Measurements from ENCODE around the gene GALNT7.

DNA sequence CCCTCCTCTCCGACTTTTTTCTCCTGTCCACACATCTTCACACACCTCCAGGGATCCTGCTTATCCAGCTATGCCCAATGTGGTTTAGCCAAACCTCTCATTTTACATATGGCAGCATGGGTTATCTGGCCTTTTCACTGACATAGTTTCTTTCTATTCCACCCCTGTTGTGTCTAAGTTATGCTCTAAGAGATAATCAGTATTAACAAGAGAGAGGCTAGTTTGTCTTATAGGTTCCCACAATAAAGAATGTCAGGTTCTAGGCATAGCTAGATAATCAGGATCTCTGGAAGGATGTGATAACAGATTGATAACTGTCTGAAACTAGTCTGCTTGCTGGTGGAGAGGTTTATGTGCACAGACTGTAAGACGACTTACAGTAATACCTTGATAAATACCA is 7.7 kb upstream of the GALNT7 start:
- TF ChIP-seq ZNF624 (tag by site-specific recombination; IDR thresholded peaks at IDR 0.05) (no peak), BCL11A (tag by site-specific recombination; IDR thresholded peaks at IDR 0.05; ENCODE audit: low read depth) (no peak), PRDM1 (tag by site-specific recombination; IDR thresholded peaks at IDR 0.05) (no peak), ZBTB21 (tag by site-specific recombination; IDR thresholded peaks at IDR 0.05) (no peak), YY1 (tag by site-specific recombination; IDR thresholded peaks at IDR 0.05) (no peak)
- TF ChIP-seq, protein P1, sequence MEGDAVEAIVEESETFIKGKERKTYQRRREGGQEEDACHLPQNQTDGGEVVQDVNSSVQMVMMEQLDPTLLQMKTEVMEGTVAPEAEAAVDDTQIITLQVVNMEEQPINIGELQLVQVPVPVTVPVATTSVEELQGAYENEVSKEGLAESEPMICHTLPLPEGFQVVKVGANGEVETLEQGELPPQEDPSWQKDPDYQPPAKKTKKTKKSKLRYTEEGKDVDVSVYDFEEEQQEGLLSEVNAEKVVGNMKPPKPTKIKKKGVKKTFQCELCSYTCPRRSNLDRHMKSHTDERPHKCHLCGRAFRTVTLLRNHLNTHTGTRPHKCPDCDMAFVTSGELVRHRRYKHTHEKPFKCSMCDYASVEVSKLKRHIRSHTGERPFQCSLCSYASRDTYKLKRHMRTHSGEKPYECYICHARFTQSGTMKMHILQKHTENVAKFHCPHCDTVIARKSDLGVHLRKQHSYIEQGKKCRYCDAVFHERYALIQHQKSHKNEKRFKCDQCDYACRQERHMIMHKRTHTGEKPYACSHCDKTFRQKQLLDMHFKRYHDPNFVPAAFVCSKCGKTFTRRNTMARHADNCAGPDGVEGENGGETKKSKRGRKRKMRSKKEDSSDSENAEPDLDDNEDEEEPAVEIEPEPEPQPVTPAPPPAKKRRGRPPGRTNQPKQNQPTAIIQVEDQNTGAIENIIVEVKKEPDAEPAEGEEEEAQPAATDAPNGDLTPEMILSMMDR (tag by site-specific recombination; IDR thresholded peaks at IDR 0.05): no peak
- TF ChIP-seq, protein P2, sequence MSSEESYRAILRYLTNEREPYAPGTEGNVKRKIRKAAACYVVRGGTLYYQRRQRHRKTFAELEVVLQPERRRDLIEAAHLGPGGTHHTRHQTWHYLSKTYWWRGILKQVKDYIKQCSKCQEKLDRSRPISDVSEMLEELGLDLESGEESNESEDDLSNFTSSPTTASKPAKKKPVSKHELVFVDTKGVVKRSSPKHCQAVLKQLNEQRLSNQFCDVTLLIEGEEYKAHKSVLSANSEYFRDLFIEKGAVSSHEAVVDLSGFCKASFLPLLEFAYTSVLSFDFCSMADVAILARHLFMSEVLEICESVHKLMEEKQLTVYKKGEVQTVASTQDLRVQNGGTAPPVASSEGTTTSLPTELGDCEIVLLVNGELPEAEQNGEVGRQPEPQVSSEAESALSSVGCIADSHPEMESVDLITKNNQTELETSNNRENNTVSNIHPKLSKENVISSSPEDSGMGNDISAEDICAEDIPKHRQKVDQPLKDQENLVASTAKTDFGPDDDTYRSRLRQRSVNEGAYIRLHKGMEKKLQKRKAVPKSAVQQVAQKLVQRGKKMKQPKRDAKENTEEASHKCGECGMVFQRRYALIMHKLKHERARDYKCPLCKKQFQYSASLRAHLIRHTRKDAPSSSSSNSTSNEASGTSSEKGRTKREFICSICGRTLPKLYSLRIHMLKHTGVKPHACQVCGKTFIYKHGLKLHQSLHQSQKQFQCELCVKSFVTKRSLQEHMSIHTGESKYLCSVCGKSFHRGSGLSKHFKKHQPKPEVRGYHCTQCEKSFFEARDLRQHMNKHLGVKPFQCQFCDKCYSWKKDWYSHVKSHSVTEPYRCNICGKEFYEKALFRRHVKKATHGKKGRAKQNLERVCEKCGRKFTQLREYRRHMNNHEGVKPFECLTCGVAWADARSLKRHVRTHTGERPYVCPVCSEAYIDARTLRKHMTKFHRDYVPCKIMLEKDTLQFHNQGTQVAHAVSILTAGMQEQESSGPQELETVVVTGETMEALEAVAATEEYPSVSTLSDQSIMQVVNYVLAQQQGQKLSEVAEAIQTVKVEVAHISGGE (tag by site-specific recombination; conservative IDR thresholded peaks at IDR 0.05; ENCODE audit: low read depth): no peak
- TF ChIP-seq, protein P3, sequence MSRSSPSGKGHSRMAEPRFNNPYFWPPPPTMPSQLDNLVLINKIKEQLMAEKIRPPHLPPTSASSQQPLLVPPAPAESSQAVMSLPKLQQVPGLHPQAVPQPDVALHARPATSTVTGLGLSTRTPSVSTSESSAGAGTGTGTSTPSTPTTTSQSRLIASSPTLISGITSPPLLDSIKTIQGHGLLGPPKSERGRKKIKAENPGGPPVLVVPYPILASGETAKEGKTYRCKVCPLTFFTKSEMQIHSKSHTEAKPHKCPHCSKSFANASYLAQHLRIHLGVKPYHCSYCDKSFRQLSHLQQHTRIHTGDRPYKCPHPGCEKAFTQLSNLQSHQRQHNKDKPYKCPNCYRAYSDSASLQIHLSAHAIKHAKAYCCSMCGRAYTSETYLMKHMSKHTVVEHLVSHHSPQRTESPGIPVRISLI (tag by site-specific recombination; IDR thresholded peaks at IDR 0.05): no peak
- TF ChIP-seq, protein P4, sequence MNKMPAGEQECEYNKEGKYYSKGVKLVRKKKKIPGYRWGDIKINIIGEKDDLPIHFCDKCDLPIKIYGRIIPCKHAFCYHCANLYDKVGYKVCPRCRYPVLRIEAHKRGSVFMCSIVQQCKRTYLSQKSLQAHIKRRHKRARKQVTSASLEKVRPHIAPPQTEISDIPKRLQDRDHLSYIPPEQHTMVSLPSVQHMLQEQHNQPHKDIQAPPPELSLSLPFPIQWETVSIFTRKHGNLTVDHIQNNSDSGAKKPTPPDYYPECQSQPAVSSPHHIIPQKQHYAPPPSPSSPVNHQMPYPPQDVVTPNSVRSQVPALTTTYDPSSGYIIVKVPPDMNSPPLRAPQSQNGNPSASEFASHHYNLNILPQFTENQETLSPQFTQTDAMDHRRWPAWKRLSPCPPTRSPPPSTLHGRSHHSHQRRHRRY (tag by site-specific recombination; IDR thresholded peaks at IDR 0.05): no peak
